ENCODE data around the gene AMOTL1.

DNA sequence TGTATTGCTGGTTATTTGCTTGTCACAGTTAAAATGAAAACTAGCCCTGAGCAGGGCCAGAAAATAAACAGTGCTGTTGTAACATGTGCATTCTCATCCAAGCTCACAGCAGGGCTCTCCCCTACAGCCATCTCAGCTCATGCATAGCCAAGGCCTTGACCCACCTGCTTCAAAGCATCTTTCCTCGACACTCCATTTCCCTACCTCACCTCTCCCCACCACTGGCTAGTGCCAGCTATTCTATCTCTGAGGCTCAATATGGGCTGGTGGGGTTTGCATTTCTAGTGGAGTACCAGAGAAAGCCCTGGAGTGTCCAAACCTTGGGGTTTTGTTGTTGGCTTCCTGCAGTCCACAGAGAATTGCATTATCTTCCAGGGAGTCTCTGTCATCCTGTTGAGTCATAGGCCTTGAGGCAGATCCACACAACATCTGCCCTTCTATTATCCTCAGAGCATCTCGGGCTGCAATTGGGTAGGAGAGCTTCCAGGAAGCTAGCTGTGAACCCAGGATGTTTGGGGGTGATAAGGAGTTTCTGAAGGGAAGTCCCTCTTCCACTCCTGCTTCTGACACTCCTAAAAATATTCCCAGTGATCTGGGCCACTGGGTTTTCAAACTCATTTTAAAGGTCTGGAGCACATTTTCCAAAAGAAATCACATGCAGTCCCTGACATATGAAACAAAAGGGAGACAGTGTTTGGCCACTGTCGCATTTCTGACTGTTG lies 36.1 kb upstream of the AMOTL1 start:
- TF ChIP-seq POLR2AphosphoS5 (IDR thresholded peaks at IDR 0.05; ENCODE audit: borderline replicate concordance, low read depth, low read length) (no peak), FOXP2 (optimal IDR thresholded peaks at IDR 0.05; ENCODE audit: control extremely low read depth, extremely low read length, insufficient read depth) (no peak), EZH2 (IDR thresholded peaks at IDR 0.05) (no peak)

Data from SK-N-MC (cell line).